Endothelial cell of umbilical vein (primary cell): ENCODE results near the gene COLQ. TPM values are rescaled to one million over a fixed set of nuclear protein-coding genes. Genes with fewer than 3 reads are reported as not detected.

Experiments used
- BruUV-seq: library from RNA; stranded (reverse); fragments of 400-500 nt; replicated peaks from 2 replicates; lab custom pipeline; 2021; lab: Mats Ljungman, UMichigan
- CTCF ChIA-PET: fragments of 300-600, 350-600 bp; sonication (Branson Sonifier 250); formaldehyde crosslinking; loops from one replicate; lab custom pipeline; 2021; ENCODE audit warnings: antibody characterized with exemption, inconsistent platforms; lab: Charles Lee
- POLR2A ChIA-PET: fragments of 300-600, 350-600 bp; sonication (Branson Sonifier 250); formaldehyde crosslinking; loops from one replicate; lab custom pipeline; 2021; ENCODE audit warnings: antibody characterized with exemption, inconsistent platforms; lab: Charles Lee
- DNase-seq: peaks from one replicate; pipeline ENCODE4 v3.0.0-alpha.2; 2011; ENCODE audit warnings: low read depth, low spot score
- FAIRE-seq: peaks from 2 replicates; lab custom pipeline; 2011; peaks lifted over from hg19 to GRCh38; lab: Jason Lieb, UNC
- H2AFZ ChIP-seq: 2 replicates; pipeline ENCODE4 v1.6.0; 2012; ENCODE audit warnings: low read depth, low read length, control low read depth, inconsistent platforms
- H3K27ac ChIP-seq: 2 replicates; pipeline ENCODE4 v1.5.1; 2011; ENCODE audit warnings: low read depth, mild to moderate bottlenecking, control low read depth, low read length, moderate library complexity; ENCODE audit not compliant: insufficient read depth
- H3K27me3 ChIP-seq, 2 experiments: 2 replicates each; pipeline versions ENCODE4 v1.6.0 to v1.6.1; 2011; ENCODE audit warnings: low read length in 2 of 2, mixed read lengths in 1 of 2; ENCODE audit not compliant: control insufficient read depth in 2 of 2, insufficient read depth in 2 of 2
- H3K36me3 ChIP-seq, 2 experiments: 2 replicates in 1 of 2; 3 replicates in 1 of 2; pipeline ENCODE4 v1.5.1; 2011; ENCODE audit warnings: low read length in 2 of 2, mild to moderate bottlenecking in 1 of 2, moderate library complexity in 1 of 2; ENCODE audit not compliant: control insufficient read depth in 2 of 2, insufficient read depth in 2 of 2; ENCODE audit errors: extremely low read depth in 1 of 2
- H3K4me1 ChIP-seq: 3 replicates; pipeline ENCODE4 v1.5.1; 2011; ENCODE audit warnings: mild to moderate bottlenecking, low read length; ENCODE audit not compliant: control insufficient read depth, insufficient read depth; ENCODE audit errors: extremely low read depth
- H3K4me2 ChIP-seq: 2 replicates; pipeline ENCODE4 v1.6.1; 2011; ENCODE audit warnings: low read length, control low read depth, mixed read lengths; ENCODE audit not compliant: insufficient read depth
- H3K4me3 ChIP-seq, 3 experiments: fragments of 200-600 bp in 1 of 3; sonication (generic), shearing (Covaris generic) in 1 of 3; replicated peaks in 1 of 3; 2 replicates each; pipeline ENCODE4 v1.5.1; 2011 to 2016; ENCODE audit warnings: control low read depth in 3 of 3, low read length in 3 of 3, mild to moderate bottlenecking in 2 of 3, inconsistent platforms in 1 of 3, low read depth in 1 of 3, moderate library complexity in 1 of 3; ENCODE audit not compliant: insufficient read depth in 1 of 3
- H3K79me2 ChIP-seq: 2 replicates; pipeline ENCODE4 v1.6.0; 2012; ENCODE audit warnings: low read length, inconsistent platforms; ENCODE audit not compliant: control insufficient read depth, insufficient read depth
- H3K9ac ChIP-seq: replicated peaks from 2 replicates; pipeline ENCODE3; 2011; ENCODE audit warnings: low read length, control low read depth; ENCODE audit not compliant: insufficient read depth; ENCODE audit errors: extremely low read depth
- H3K9me1 ChIP-seq: replicated peaks from 3 replicates; pipeline ENCODE4 v1.6.0; 2011; ENCODE audit warnings: mild to moderate bottlenecking, low read length; ENCODE audit not compliant: control insufficient read depth, insufficient read depth; ENCODE audit errors: extremely low read depth
- H3K9me3 ChIP-seq: replicated peaks from 2 replicates; pipeline ENCODE4 v1.5.1; 2012; ENCODE audit warnings: low read length, inconsistent platforms; ENCODE audit not compliant: control insufficient read depth, insufficient read depth
- H4K20me1 ChIP-seq: replicated peaks from 2 replicates; pipeline ENCODE3; 2011; ENCODE audit warnings: mild to moderate bottlenecking, low read length; ENCODE audit not compliant: control insufficient read depth, insufficient read depth; ENCODE audit errors: extremely low read depth
- CTCF ChIP-seq, 2 donors: IDR thresholded peaks; 1 replicate in 1 of 2; 2 replicates in 1 of 2; pipeline ENCODE4 v1.5.1; 2011; ENCODE audit warnings: low read length in 2 of 2, mild to moderate bottlenecking in 2 of 2, moderate library complexity in 2 of 2, control low read depth in 1 of 2, inconsistent platforms in 1 of 2, low read depth in 1 of 2; ENCODE audit not compliant: insufficient read depth in 1 of 2; ENCODE audit errors: extremely low read depth in 1 of 2
- EZH2 ChIP-seq: IDR thresholded peaks from 2 replicates; pipeline ENCODE4 v1.6.1; 2012; ENCODE audit warnings: borderline replicate concordance, low read depth, mild to moderate bottlenecking, moderate library complexity, low read length, inconsistent platforms; ENCODE audit not compliant: severe bottlenecking
- FOS ChIP-seq: IDR thresholded peaks from 2 replicates; pipeline ENCODE4 v1.6.1; 2011; ENCODE audit warnings: mild to moderate bottlenecking, low read length, moderate library complexity, borderline replicate concordance; ENCODE audit not compliant: insufficient read depth
- GATA2 ChIP-seq: IDR thresholded peaks from 2 replicates; pipeline ENCODE4 v1.7.0; 2011; ENCODE audit warnings: low read depth, mild to moderate bottlenecking, moderate library complexity, mixed read lengths, low read length; ENCODE audit not compliant: insufficient read length, insufficient read depth
- JUN ChIP-seq: IDR thresholded peaks from 2 replicates; pipeline ENCODE4 v1.6.1; 2011; ENCODE audit warnings: borderline replicate concordance, low read depth; ENCODE audit not compliant: insufficient read length, insufficient read depth
- MAX ChIP-seq: IDR thresholded peaks from 2 replicates; pipeline ENCODE4 v1.6.1; 2011; ENCODE audit not compliant: insufficient read depth, insufficient read length
- MYC ChIP-seq: IDR thresholded peaks from one replicate; pipeline ENCODE4 v1.6.1; 2011; ENCODE audit warnings: mild to moderate bottlenecking, low read depth, low read length
- POLR2A ChIP-seq: IDR thresholded peaks from 2 replicates; pipeline ENCODE4 v1.6.1; 2012; ENCODE audit warnings: low read depth, mild to moderate bottlenecking, control low read depth, low read length
- POLR2AphosphoS5 ChIP-seq: IDR thresholded peaks from 2 replicates; pipeline ENCODE4 v1.6.1; 2012; ENCODE audit warnings: low read depth, mild to moderate bottlenecking, control low read depth, low read length, moderate library complexity; ENCODE audit not compliant: insufficient read depth
- dilution Hi-C: fragments of 300-500 bp; cut with MboI; formaldehyde crosslinking; loops from one replicate; pipeline ENCODE4 v1.15.0; 2019; ENCODE audit warnings: low sequenced_read_pairs; ENCODE audit not compliant: extremely low pct_ligation_motif_present
- intact Hi-C: fragments of 100-400 bp; cut with micrococcal nuclease; formaldehyde crosslinking; loops from one replicate; pipeline ENCODE4 v1.10.0; 2022
- polyA plus RNA-seq, 4 experiments: library from polyadenylated mRNA; depleted of rRNA in 3 of 4; stranded (reverse) in 3 of 4; unstranded in 1 of 4; fragments of >200 nt; gene quantifications; 2 replicates each; pipeline versions ENCODE4 v1.2.1 to v1.2.3, GENCODE V29; 2011 to 2012; ENCODE audit warnings: missing spikeins in 1 of 4
- total RNA-seq: library from RNA; stranded (reverse); gene quantifications from 2 replicates; pipeline ENCODE4 v1.2.3, GENCODE V29; 2021

COLQ gene
- total and polyA plus RNA-seq, 2 donors (not counting 3 experiments of a cell fraction or from before 2014, with no cell fraction given), result 2.0 to 2.3 TPM

GRCh38 chr3:15496341-15496664 lies 25.2 kb downstream of the COLQ start:
- CTCF ChIA-PET, result no interaction called here
- dilution Hi-C loops, result no loop called here
- no peak for FAIRE-seq

More at GRCh38 chr3:15496341-15496664, 25.2 kb downstream of the COLQ start:
- Histone ChIP-seq H3K4me3 (no peak overlapping the region), H3K9ac (no peak overlapping the region), H2AFZ (no peak overlapping the region), H4K20me1 (no peaks in the 10 kb centered on the region), H3K9me3 (no peaks in the 10 kb centered on the region), H3K27me3 (peaks cover 3 to 7% of the 10 kb centered on the region in 2 experiments), H3K4me2 (no peak overlapping the region), H3K9me1 (no peaks in the 10 kb centered on the region), H3K36me3 (no peaks in the 10 kb centered on the region), H3K4me1 (no peaks in the 10 kb centered on the region), H3K27ac (no peak overlapping the region), H3K79me2 (no peaks in the 10 kb centered on the region)
- no TSS peak for BruUV-seq
- intact Hi-C loops, result no loop called here
- DNase-seq, result no peak
- TF ChIP-seq MAX, result no peak
- TF ChIP-seq POLR2AphosphoS5, result no peak
- TF ChIP-seq MYC, result no peak
- no peak for TF ChIP-seq GATA2
- TF ChIP-seq FOS, result no peak
- no peak for TF ChIP-seq JUN
- TF ChIP-seq POLR2A, result no peak
- TF ChIP-seq EZH2, result no peak
- no peak for TF ChIP-seq CTCF (IDR thresholded peaks at IDR 0.05; ENCODE audit: extremely low read depth in 1 of 2, insufficient read depth in 1 of 2, low read depth in 1 of 2, low read length in 2 of 2)
- POLR2A ChIA-PET, result no interaction called here
